OCI-LY3 (cell line): ENCODE data around the gene MSMO1.

Experiments used
- H2AFZ ChIP-seq: fragments of 200-600, 300-600 bp; shearing (Covaris generic); 2 replicates; pipeline ENCODE4 v1.6.0; 2014; ENCODE audit warnings: antibody characterized with exemption, low read depth, low read length
- H3K27ac ChIP-seq: fragments of 200-600, 300-600 bp; sonication (generic); 2 replicates; pipeline ENCODE4 v1.5.1; 2014; ENCODE audit warnings: mild to moderate bottlenecking, low read length, moderate library complexity, mixed read lengths
- H3K27me3 ChIP-seq: fragments of 200-600, 300-600 bp; sonication (generic); 2 replicates; pipeline ENCODE4 v1.6.1; 2014; ENCODE audit warnings: low read depth, low read length, mixed read lengths
- H3K36me3 ChIP-seq: fragments of 200-600, 300-600 bp; sonication (generic); replicated peaks from 2 replicates; pipeline ENCODE3; 2014; ENCODE audit warnings: low read depth, low read length, mixed read lengths
- H3K4me1 ChIP-seq: fragments of 300-600, 200-600 bp; sonication (generic); 2 replicates; pipeline ENCODE4 v1.6.1; 2014; ENCODE audit warnings: low read length, mixed read lengths
- H3K4me2 ChIP-seq: fragments of 200-600, 300-600 bp; sonication (generic); 2 replicates; pipeline ENCODE4 v1.6.1; 2014; ENCODE audit warnings: low read length, mixed read lengths
- H3K4me3 ChIP-seq: fragments of 300-600, 200-600 bp; sonication (generic); 2 replicates; pipeline ENCODE4 v1.5.1; 2014; ENCODE audit warnings: antibody characterized with exemption, mild to moderate bottlenecking, low read length, moderate library complexity
- H3K79me2 ChIP-seq: fragments of 300-600, 200-600 bp; shearing (Covaris generic); 2 replicates; pipeline ENCODE4 v1.6.1; 2014; ENCODE audit warnings: mild to moderate bottlenecking, low read length, mixed read lengths
- H3K9ac ChIP-seq: fragments of 300-600, 200-600 bp; shearing (Covaris generic); 2 replicates; pipeline ENCODE4 v1.6.0; 2014; ENCODE audit warnings: mild to moderate bottlenecking, low read length, moderate library complexity
- H3K9me3 ChIP-seq: fragments of 200-600, 300-600 bp; shearing (Covaris generic); 2 replicates; pipeline ENCODE4 v1.6.1; 2014; ENCODE audit warnings: low read length, mixed read lengths; ENCODE audit not compliant: insufficient read depth
- H4K20me1 ChIP-seq: fragments of 200-600, 300-600 bp; sonication (generic); 2 replicates; pipeline ENCODE4 v1.6.1; 2016; ENCODE audit warnings: low read length, mixed read lengths; ENCODE audit not compliant: insufficient read depth
- EZH2phosphoT487 ChIP-seq: fragments of 200-600 bp; shearing (Covaris generic); IDR thresholded peaks from 2 replicates; pipeline ENCODE4 v1.6.1; 2018; ENCODE audit warnings: antibody characterized with exemption, mixed run types, low read depth
- TF ChIP-seq, protein P1 (sequence below): fragments of 200-600, 300-600 bp; sonication (generic); IDR thresholded peaks from 2 replicates; pipeline ENCODE4 v1.5.1; 2014; ENCODE audit warnings: antibody characterized with exemption, low read length, low read depth

MSMO1 gene

DNA sequence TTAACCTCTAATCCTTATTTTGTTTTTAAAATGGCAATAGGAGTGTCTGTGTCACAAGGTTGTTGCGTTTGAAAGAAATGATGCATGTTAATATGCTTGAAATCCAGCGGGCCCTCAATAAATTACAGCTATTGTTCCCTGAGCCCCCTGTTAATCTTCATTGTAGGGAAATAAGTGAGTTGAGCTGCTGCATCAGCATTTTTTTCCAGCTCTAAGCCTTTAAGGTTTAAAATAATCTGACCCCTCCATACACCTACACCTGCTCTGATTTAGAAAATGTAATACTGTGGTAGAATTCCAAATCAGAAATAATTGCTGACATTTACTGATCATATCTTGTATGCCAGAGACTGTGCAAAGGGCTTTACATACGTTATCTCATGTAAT lies 2.6 kb upstream of the MSMO1 start:
- Histone ChIP-seq H3K36me3 (peaks cover 41% of the 10 kb centered on the region), H3K27me3 (no peaks in the 10 kb centered on the region), H3K9ac (no peak overlapping the region), H3K4me1 (peaks cover 24% of the 10 kb centered on the region), H3K9me3 (peaks cover 12% of the 10 kb centered on the region), H3K27ac (no peak overlapping the region), H3K79me2 (peaks cover 34% of the 10 kb centered on the region), H2AFZ (no peak overlapping the region), H3K4me3 (no peak overlapping the region), H4K20me1 (peaks cover 17% of the 10 kb centered on the region), H3K4me2 (no peak overlapping the region)
- TF ChIP-seq, protein P1, sequence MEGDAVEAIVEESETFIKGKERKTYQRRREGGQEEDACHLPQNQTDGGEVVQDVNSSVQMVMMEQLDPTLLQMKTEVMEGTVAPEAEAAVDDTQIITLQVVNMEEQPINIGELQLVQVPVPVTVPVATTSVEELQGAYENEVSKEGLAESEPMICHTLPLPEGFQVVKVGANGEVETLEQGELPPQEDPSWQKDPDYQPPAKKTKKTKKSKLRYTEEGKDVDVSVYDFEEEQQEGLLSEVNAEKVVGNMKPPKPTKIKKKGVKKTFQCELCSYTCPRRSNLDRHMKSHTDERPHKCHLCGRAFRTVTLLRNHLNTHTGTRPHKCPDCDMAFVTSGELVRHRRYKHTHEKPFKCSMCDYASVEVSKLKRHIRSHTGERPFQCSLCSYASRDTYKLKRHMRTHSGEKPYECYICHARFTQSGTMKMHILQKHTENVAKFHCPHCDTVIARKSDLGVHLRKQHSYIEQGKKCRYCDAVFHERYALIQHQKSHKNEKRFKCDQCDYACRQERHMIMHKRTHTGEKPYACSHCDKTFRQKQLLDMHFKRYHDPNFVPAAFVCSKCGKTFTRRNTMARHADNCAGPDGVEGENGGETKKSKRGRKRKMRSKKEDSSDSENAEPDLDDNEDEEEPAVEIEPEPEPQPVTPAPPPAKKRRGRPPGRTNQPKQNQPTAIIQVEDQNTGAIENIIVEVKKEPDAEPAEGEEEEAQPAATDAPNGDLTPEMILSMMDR, result no peak
- no peak for TF ChIP-seq EZH2phosphoT487

DNA sequence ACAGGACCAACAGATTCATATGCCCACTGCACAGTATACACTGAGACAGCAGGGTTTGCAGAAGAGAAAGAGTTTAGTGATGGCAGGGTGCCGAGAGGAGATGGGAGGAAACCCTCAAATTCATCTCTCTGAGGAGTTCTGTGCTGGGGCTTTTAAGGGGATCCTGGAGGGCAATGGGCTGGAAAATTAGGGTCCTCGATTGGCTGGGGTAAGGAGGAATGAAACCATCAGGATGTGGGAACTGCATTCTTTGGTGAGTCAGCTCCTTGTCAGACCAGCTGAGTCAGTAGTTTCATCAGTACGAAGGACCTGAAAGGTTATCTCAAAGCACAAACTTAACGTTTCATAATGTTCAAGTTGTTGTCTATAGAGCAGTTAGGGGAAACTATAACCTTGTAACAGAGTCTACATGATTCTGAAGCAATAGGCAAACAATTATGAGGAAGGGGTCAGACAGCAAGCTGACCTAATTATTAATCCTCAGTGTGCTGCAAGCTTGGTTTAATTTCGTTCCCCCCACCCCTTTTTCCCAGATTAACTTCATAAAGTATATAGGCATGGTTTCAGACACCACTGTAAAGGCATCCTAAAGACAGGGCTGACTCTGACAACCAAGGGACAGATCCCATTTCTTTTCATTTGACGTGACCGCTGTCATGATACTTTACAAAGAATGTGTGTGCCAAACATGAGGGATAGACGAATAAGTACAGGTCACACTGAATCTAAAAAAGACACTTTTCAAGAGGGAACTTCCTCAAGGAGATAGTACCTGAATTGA lies 1.5 kb upstream of the MSMO1 start:
- H4K20me1 ChIP-seq, result peaks cover 27% of the 10 kb centered on the region
- peak overlapping the region; percentile 93 for H3K9ac ChIP-seq
- no peaks in the 10 kb centered on the region for H3K27me3 ChIP-seq
- H3K9me3 ChIP-seq, result peaks cover 12% of the 10 kb centered on the region
- H3K79me2 ChIP-seq, result peaks cover 44% of the 10 kb centered on the region
- H3K4me2 ChIP-seq, result peak overlapping the region; percentile 74
- H2AFZ ChIP-seq, result peak overlapping the region; percentile 85
- H3K27ac ChIP-seq, result peak overlapping the region; percentile 81
- peaks cover 32% of the 10 kb centered on the region for H3K4me1 ChIP-seq
- H3K4me3 ChIP-seq, result peak overlapping the region; percentile 83
- TF ChIP-seq EZH2phosphoT487, result no peak
- TF ChIP-seq, protein P1, result no peak
- peaks cover 51% of the 10 kb centered on the region for H3K36me3 ChIP-seq

DNA sequence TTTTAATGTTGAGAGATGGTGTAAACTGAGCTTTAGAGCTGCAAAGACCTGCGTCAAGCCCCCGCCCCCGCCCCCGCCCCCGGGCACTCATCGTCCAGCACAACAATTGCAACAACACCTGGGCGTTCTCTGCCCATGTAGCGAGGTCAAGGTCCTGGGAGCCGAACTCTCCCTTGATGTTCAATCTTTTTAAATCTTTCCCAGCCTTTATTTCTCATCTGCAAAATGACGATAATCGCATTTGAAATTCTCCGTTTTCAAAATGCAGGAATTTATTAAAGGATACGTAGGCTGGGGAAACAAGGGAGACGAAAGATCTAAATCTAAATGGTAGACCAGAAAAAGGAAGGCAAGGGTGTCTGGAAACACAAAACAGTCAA lies 648 bp upstream of the MSMO1 start:
- H3K79me2 ChIP-seq, result peaks cover 53% of the 10 kb centered on the region
- H3K36me3 ChIP-seq, result peaks cover 60% of the 10 kb centered on the region
- H3K4me3 ChIP-seq, result peak overlapping the region; percentile 83
- H3K27me3 ChIP-seq, result no peaks in the 10 kb centered on the region
- H3K4me1 ChIP-seq, result peaks cover 37% of the 10 kb centered on the region
- H3K9me3 ChIP-seq, result peaks cover 12% of the 10 kb centered on the region
- no peak for TF ChIP-seq EZH2phosphoT487
- TF ChIP-seq, protein P1, result no peak
- peak overlapping the region; percentile 81 for H3K27ac ChIP-seq
- H4K20me1 ChIP-seq, result peaks cover 36% of the 10 kb centered on the region
- peak overlapping the region; percentile 74 for H3K4me2 ChIP-seq
- peak overlapping the region; percentile 85 for H2AFZ ChIP-seq
- H3K9ac ChIP-seq, result peak overlapping the region; percentile 93

DNA sequence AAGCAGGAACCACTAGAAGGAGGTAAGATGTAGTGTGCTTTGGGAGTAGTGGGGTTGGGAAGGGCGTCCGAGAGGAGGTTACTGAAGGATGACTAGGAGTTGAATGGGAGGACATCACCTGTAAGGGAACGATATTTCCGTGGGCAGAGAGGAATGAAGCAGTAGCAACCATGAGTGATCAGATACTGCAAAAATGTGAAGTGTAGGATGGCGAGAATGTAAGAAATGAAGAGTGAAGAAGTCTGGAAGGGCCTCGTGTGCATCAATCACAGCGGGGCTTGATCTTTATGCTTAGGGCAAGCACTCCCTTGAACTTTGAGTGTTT lies 594 bp downstream of the MSMO1 start:
- H3K4me3 ChIP-seq, result peak overlapping the region; percentile 83
- peaks cover 73% of the 10 kb centered on the region for H3K36me3 ChIP-seq
- H3K9me3 ChIP-seq, result peaks cover 12% of the 10 kb centered on the region
- H3K9ac ChIP-seq, result peak overlapping the region; percentile 98
- H3K4me1 ChIP-seq, result peaks cover 49% of the 10 kb centered on the region
- no peaks in the 10 kb centered on the region for H3K27me3 ChIP-seq
- H2AFZ ChIP-seq, result 0 out of 2 replicates have a peak overlapping the region, but pooled peaks have one; percentile 3
- H4K20me1 ChIP-seq, result peaks cover 49% of the 10 kb centered on the region
- TF ChIP-seq, protein P1, result no peak
- no peak for TF ChIP-seq EZH2phosphoT487
- H3K4me2 ChIP-seq, result peak overlapping the region; percentile 97
- H3K27ac ChIP-seq, result peak overlapping the region; percentile 88
- H3K79me2 ChIP-seq, result peaks cover 66% of the 10 kb centered on the region
